Measurements from ENCODE around the gene FHOD3.

DNA sequence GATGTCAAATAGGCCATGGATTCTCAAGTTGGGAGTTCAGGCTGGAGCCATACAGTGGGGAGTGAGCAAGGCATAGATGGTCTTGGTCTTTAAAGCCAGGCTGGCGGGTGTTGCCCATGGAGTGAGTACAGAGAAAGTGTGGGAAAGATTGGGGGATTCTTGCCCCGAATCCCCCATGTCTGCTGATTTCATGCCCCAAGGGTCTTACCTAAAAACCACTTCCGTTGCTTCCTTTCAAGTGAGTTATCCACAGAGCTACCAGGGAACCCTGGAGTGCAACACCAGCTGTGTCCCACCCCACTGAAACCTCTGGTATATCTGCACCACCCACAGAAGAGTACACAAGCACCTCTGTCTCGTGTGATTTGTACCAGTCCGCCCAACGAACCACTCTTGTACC, 31.4 kb downstream of the FHOD3 start:
- TF ChIP-seq EZH2 (IDR thresholded peaks at IDR 0.05; ENCODE audit: borderline replicate concordance, low read depth, low read length, poor library complexity, severe bottlenecking): no peak
- TF ChIP-seq, protein P1, sequence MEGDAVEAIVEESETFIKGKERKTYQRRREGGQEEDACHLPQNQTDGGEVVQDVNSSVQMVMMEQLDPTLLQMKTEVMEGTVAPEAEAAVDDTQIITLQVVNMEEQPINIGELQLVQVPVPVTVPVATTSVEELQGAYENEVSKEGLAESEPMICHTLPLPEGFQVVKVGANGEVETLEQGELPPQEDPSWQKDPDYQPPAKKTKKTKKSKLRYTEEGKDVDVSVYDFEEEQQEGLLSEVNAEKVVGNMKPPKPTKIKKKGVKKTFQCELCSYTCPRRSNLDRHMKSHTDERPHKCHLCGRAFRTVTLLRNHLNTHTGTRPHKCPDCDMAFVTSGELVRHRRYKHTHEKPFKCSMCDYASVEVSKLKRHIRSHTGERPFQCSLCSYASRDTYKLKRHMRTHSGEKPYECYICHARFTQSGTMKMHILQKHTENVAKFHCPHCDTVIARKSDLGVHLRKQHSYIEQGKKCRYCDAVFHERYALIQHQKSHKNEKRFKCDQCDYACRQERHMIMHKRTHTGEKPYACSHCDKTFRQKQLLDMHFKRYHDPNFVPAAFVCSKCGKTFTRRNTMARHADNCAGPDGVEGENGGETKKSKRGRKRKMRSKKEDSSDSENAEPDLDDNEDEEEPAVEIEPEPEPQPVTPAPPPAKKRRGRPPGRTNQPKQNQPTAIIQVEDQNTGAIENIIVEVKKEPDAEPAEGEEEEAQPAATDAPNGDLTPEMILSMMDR (conservative IDR thresholded peaks at IDR 0.05; ENCODE audit: low read depth, low read length): no peak

Measured in A673 (cell line).